ENCODE data around the gene PRDM16. TPM values are rescaled to one million over a fixed set of nuclear protein-coding genes. Genes with fewer than 3 reads are reported as not detected.

The PRDM16 gene
- polyA plus RNA-seq, 1 of the 3 experiments (the other 2 are of a cell fraction), result not detected

GRCh38 chr1:3481046-3481445 is 412.0 kb downstream of the PRDM16 start:
- Histone ChIP-seq H3K27ac (ENCODE audit: low read depth in 2 of 2, low read length in 1 of 2) (no peak overlapping the region), H3K4me2 (no peak overlapping the region), H3K9me3 (no peaks in the 10 kb centered on the region), H3K36me3 (replicated peaks in 1 of 2; ENCODE audit: control insufficient read depth in 1 of 2, insufficient read depth in 2 of 2, low read length in 1 of 2) (no peaks in the 10 kb centered on the region), H3K79me2 (ENCODE audit: insufficient read depth) (no peaks in the 10 kb centered on the region), H2AFZ (ENCODE audit: low read depth) (no peak overlapping the region), H3K4me1 (ENCODE audit: control insufficient read depth in 1 of 2, insufficient read depth in 2 of 2, low read depth in 1 of 2, low read length in 1 of 2) (peaks cover 0 to 5% of the 10 kb centered on the region in 2 experiments; a peak in 1 of 4 replicates), H3K27me3 (ENCODE audit: insufficient read depth) (no peaks in the 10 kb centered on the region), H3F3A (replicated peaks; ENCODE audit: insufficient read depth) (no peaks in the 10 kb centered on the region), H3K9me2 (no peaks in the 10 kb centered on the region), H3K4me3 (ENCODE audit: low read depth in 2 of 2, low read length in 1 of 2) (no peak overlapping the region), H3K9ac (no peak overlapping the region), H4K20me1 (ENCODE audit: insufficient read depth) (no peaks in the 10 kb centered on the region)
- TF ChIP-seq RAD21 (IDR thresholded peaks at IDR 0.05; ENCODE audit: low read length) (no peak), RFX5 (IDR thresholded peaks at IDR 0.05; ENCODE audit: low read length) (no peak), PBX3 (IDR thresholded peaks at IDR 0.05) (no peak), SMC3 (IDR thresholded peaks at IDR 0.05; ENCODE audit: low read depth, low read length) (no peak), TCF12 (IDR thresholded peaks at IDR 0.05) (no peak)
- ChIA-PET CTCF (interaction anchor here (1.0 to 4.0 kb wide), 7 partner anchors 9 to 84 kb away, joined by 3 to 57 read pairs (median 4); no protein-coding TSS in a partner anchor), POLR2A (no interaction called here)
- no peak for DNase-seq
- 71% methylated on average over 3 of the region's 15 CpGs for WGBS (ENCODE audit: low lambda C conversion rate)

GRCh38 chr1:3481836-3482375 is 412.9 kb downstream of the PRDM16 start:
- Histone ChIP-seq H3K36me3 (replicated peaks in 1 of 2; ENCODE audit: control insufficient read depth in 1 of 2, insufficient read depth in 2 of 2, low read length in 1 of 2) (no peaks in the 10 kb centered on the region), H3K27me3 (ENCODE audit: insufficient read depth) (no peaks in the 10 kb centered on the region), H3F3A (replicated peaks; ENCODE audit: insufficient read depth) (no peaks in the 10 kb centered on the region), H3K9me3 (no peaks in the 10 kb centered on the region), H3K4me2 (no peak overlapping the region), H3K79me2 (ENCODE audit: insufficient read depth) (no peaks in the 10 kb centered on the region), H3K27ac (ENCODE audit: low read depth in 2 of 2, low read length in 1 of 2) (no peak overlapping the region), H3K4me3 (ENCODE audit: low read depth in 2 of 2, low read length in 1 of 2) (no peak overlapping the region), H4K20me1 (ENCODE audit: insufficient read depth) (no peaks in the 10 kb centered on the region), H2AFZ (ENCODE audit: low read depth) (no peak overlapping the region), H3K9me2 (no peaks in the 10 kb centered on the region), H3K9ac (no peak overlapping the region), H3K4me1 (ENCODE audit: control insufficient read depth in 1 of 2, insufficient read depth in 2 of 2, low read depth in 1 of 2, low read length in 1 of 2) (peaks cover 0 to 5% of the 10 kb centered on the region in 2 experiments; a peak in 1 of 4 replicates)
- ChIA-PET CTCF (interaction anchor here (1.1 to 4.0 kb wide), 8 partner anchors 9 to 83 kb away, joined by 3 to 57 read pairs (median 6); no protein-coding TSS in a partner anchor), POLR2A (no interaction called here)
- DNase-seq, result no peak
- WGBS (ENCODE audit: low lambda C conversion rate), result 49% methylated on average over 3 of the region's 20 CpGs
- no peak for TF ChIP-seq YY1 (IDR thresholded peaks at IDR 0.05; ENCODE audit: low read depth)
- no peak for TF ChIP-seq SMC3 (IDR thresholded peaks at IDR 0.05; ENCODE audit: low read depth, low read length)

GRCh38 chr1:3482378-3482849 is 413.4 kb downstream of the PRDM16 start:
- no peaks in the 10 kb centered on the region for H4K20me1 ChIP-seq (ENCODE audit: insufficient read depth)
- H3K4me3 ChIP-seq (ENCODE audit: low read depth in 2 of 2, low read length in 1 of 2), result no peak overlapping the region
- H3K9me3 ChIP-seq, result no peaks in the 10 kb centered on the region
- no peaks in the 10 kb centered on the region for H3K9me2 ChIP-seq
- ChIA-PET POLR2A (no interaction called here), CTCF (interaction anchor here (0.9 to 4.0 kb wide), 8 partner anchors 8 to 83 kb away, joined by 3 to 57 read pairs (median 6); no protein-coding TSS in a partner anchor)
- H3F3A ChIP-seq (replicated peaks; ENCODE audit: insufficient read depth), result no peaks in the 10 kb centered on the region
- no peaks in the 10 kb centered on the region for H3K36me3 ChIP-seq (replicated peaks in 1 of 2; ENCODE audit: control insufficient read depth in 1 of 2, insufficient read depth in 2 of 2, low read length in 1 of 2)
- no peak for TF ChIP-seq ELF1 (IDR thresholded peaks at IDR 0.05)
- no peak for TF ChIP-seq MEF2A (IDR thresholded peaks at IDR 0.05; ENCODE audit: borderline replicate concordance, low read depth)
- TF ChIP-seq, protein P1, sequence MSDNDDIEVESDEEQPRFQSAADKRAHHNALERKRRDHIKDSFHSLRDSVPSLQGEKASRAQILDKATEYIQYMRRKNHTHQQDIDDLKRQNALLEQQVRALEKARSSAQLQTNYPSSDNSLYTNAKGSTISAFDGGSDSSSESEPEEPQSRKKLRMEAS (IDR thresholded peaks at IDR 0.05; ENCODE audit: low read depth), result no peak
- no peak for TF ChIP-seq RXRA (IDR thresholded peaks at IDR 0.05; ENCODE audit: borderline replicate concordance, low read depth)
- TF ChIP-seq YY1 (IDR thresholded peaks at IDR 0.05; ENCODE audit: low read depth), result no peak
- TF ChIP-seq NFIC (IDR thresholded peaks at IDR 0.05; ENCODE audit: borderline replicate concordance), result no peak
- TF ChIP-seq RFX5 (IDR thresholded peaks at IDR 0.05; ENCODE audit: low read length), result no peak
- TF ChIP-seq, protein P2, sequence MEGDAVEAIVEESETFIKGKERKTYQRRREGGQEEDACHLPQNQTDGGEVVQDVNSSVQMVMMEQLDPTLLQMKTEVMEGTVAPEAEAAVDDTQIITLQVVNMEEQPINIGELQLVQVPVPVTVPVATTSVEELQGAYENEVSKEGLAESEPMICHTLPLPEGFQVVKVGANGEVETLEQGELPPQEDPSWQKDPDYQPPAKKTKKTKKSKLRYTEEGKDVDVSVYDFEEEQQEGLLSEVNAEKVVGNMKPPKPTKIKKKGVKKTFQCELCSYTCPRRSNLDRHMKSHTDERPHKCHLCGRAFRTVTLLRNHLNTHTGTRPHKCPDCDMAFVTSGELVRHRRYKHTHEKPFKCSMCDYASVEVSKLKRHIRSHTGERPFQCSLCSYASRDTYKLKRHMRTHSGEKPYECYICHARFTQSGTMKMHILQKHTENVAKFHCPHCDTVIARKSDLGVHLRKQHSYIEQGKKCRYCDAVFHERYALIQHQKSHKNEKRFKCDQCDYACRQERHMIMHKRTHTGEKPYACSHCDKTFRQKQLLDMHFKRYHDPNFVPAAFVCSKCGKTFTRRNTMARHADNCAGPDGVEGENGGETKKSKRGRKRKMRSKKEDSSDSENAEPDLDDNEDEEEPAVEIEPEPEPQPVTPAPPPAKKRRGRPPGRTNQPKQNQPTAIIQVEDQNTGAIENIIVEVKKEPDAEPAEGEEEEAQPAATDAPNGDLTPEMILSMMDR (IDR thresholded peaks at IDR 0.05), result no peak
- TF ChIP-seq GATA2 (CRISPR knock-in tag; IDR thresholded peaks at IDR 0.05), result no peak
- TF ChIP-seq FOXJ3 (CRISPR knock-in tag; IDR thresholded peaks at IDR 0.05), result no peak
- TF ChIP-seq TCF12 (IDR thresholded peaks at IDR 0.05), result no peak
- peaks cover 0 to 5% of the 10 kb centered on the region in 2 experiments; a peak in 1 of 4 replicates for H3K4me1 ChIP-seq (ENCODE audit: control insufficient read depth in 1 of 2, insufficient read depth in 2 of 2, low read depth in 1 of 2, low read length in 1 of 2)
- no peak for DNase-seq
- no peaks in the 10 kb centered on the region for H3K79me2 ChIP-seq (ENCODE audit: insufficient read depth)
- H2AFZ ChIP-seq (ENCODE audit: low read depth), result no peak overlapping the region
- H3K4me2 ChIP-seq, result no peak overlapping the region
- no peak overlapping the region for H3K9ac ChIP-seq
- no peak overlapping the region for H3K27ac ChIP-seq (ENCODE audit: low read depth in 2 of 2, low read length in 1 of 2)
- H3K27me3 ChIP-seq (ENCODE audit: insufficient read depth), result no peaks in the 10 kb centered on the region
- WGBS (ENCODE audit: low lambda C conversion rate), result 45% methylated on average over 7 of the region's 18 CpGs

Measured in SK-N-SH (cell line).